T-helper 2 cell treated with Interferon-gamma antibody and Interleukin-4, amounts not matched to agents 5 μg/mL and 100 μg/mL, for 36 hours (primary cell): ENCODE data around the gene EMP3.
A peak's percentile ranks its signal among the peaks of the same experiment; 100 is the strongest.

Source experiments
- DNase-seq: peaks from one replicate; pipeline ENCODE4 v3.0.0; 2021; ENCODE audit warnings: low spot score
- H3K27ac Mint-ChIP-seq: one replicate; pipeline ENCODE4 v1.8.0; 2021; ENCODE audit warnings: mild to moderate bottlenecking, mixed read lengths
- H3K27me3 Mint-ChIP-seq: one replicate; pipeline ENCODE4 v1.8.0; 2021; ENCODE audit warnings: low read depth, mixed read lengths
- H3K36me3 Mint-ChIP-seq: one replicate; pipeline ENCODE4 v1.8.0; 2021; ENCODE audit warnings: low read depth, mixed read lengths
- H3K4me1 Mint-ChIP-seq: one replicate; pipeline ENCODE4 v1.8.0; 2021; ENCODE audit warnings: low read depth, mixed read lengths
- H3K4me3 Mint-ChIP-seq: one replicate; pipeline ENCODE4 v1.8.0; 2022; ENCODE audit warnings: mild to moderate bottlenecking, moderate library complexity, mixed read lengths
- H3K9me3 Mint-ChIP-seq: one replicate; pipeline ENCODE4 v1.8.0; 2021; ENCODE audit warnings: mixed read lengths

Gene EMP3

DNA sequence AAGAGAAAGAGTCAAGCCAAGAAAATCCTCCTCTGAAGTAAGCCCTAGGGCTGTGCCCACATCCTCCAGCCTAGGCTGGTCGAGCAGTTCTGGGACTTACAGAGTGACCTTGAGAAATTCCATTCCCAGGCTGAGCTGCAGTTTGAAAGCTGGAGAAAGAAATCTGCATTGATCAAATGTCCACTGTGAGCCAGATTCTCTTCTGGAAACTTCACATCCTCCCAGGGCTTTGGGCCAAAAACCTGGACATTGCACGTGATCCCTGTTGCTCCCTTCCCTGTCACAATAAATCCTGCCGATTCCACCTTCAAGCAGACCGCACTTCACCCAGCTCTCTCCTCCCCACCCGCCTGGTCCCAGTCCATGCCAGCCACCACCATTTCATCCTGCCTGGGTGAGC lies 22.7 kb downstream of the EMP3 start:
- H3K4me1 Mint-ChIP-seq, result peaks cover 2% of the 10 kb centered on the region
- DNase-seq, result no peak
- H3K27me3 Mint-ChIP-seq, result no peaks in the 10 kb centered on the region
- H3K4me3 Mint-ChIP-seq, result no peak overlapping the region
- H3K9me3 Mint-ChIP-seq, result no peaks in the 10 kb centered on the region
- peaks cover 3% of the 10 kb centered on the region for H3K36me3 Mint-ChIP-seq
- H3K27ac Mint-ChIP-seq, result no peak overlapping the region

DNA sequence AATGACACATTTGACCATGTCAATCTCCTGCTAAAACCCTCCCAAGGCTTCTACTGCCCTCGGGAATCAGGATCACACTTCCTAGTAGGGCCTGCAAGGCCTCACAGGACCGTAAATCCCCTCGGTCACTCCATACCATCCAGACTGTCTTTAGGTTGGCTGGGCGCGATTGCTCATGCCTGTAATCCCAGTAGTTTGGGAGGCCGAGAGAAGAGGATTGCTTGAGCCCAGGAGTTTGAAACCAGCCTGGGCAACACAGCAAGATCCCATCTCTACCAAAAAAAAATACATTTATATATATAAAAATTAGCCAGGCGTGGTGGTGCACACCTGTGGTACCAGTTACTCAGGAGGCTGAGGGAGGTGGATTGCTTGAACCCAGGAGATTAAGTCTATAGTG lies 23.4 kb downstream of the EMP3 start:
- DNase-seq, result no peak
- H3K36me3 Mint-ChIP-seq, result peaks cover 3% of the 10 kb centered on the region
- no peak overlapping the region for H3K27ac Mint-ChIP-seq
- H3K9me3 Mint-ChIP-seq, result no peaks in the 10 kb centered on the region
- no peak overlapping the region for H3K4me3 Mint-ChIP-seq
- H3K4me1 Mint-ChIP-seq, result peaks cover 4% of the 10 kb centered on the region
- H3K27me3 Mint-ChIP-seq, result no peaks in the 10 kb centered on the region

DNA sequence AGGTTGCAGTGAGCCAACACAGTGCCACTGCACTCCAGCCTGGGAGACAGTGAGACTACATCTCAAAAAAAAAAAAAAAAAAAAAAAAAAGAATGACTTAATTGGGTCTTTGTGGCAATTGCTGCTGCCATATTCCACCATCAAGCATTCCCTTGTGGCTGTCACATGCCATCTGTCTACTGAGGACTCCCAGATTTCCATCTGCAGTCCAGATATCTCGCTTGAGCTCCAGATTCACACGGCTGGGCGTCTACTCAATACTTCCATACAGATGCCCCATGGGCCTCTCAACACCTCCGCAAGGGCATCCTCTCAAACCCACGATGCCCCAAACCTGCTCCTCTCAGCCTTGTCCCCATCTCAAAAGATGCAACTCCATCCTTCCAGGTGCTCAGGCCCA lies 25.5 kb downstream of the EMP3 start:
- no peaks in the 10 kb centered on the region for H3K27me3 Mint-ChIP-seq
- H3K4me3 Mint-ChIP-seq, result no peak overlapping the region

DNA sequence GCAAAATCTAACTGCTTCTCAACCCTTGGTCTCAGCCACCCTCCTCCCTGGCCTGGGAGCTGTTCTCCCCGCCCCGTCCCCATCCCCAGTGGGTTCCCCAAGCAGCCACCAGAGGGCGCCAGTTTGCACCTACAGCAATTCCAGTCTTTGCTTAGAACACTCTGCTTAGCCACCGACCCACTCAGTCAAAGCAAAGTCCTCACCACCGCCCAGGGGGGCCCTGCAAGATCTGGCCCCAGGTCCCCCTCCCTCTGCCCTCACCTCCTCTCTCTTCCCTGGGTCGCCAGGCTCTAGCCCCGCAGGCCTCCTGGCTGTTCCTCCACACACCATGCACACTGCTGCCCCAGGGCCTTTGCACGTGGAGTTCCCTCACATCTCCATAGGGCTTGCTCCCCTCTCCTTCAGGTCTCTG lies 26.0 kb downstream of the EMP3 start:
- Mint-ChIP-seq H3K36me3 (peaks cover 3% of the 10 kb centered on the region), H3K9me3 (no peaks in the 10 kb centered on the region), H3K27ac (no peak overlapping the region), H3K27me3 (no peaks in the 10 kb centered on the region), H3K4me1 (peaks cover 4% of the 10 kb centered on the region), H3K4me3 (no peak overlapping the region)
- DNase-seq, result peak; percentile 63

More for the DNA sequence above, 25.5 kb downstream of the EMP3 start:
- DNase-seq, result no peak
- Mint-ChIP-seq H3K9me3 (no peaks in the 10 kb centered on the region), H3K4me1 (peaks cover 4% of the 10 kb centered on the region), H3K36me3 (peaks cover 3% of the 10 kb centered on the region), H3K27ac (no peak overlapping the region)

DNA sequence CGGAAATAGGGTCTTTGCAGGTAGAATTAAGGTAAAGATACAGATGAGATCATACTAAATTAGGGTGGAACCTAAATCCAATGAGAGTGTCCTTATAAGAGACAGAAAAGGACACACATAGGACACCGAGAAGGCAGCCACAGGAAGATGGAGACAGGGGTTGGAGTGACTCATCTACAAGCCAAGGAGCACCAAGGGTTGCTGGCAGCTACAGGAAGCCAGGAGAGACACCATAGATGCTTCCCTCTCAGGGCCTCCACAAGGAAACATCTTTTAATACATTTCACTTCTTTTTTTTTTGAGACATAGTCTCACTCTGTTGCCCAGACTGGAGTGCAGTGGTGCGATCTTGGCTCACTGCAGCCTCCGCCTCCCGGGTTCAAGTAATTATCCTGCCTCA lies 28.3 kb downstream of the EMP3 start:
- Mint-ChIP-seq H3K27ac (no peak overlapping the region), H3K4me3 (no peak overlapping the region), H3K9me3 (no peaks in the 10 kb centered on the region), H3K36me3 (peaks cover 2% of the 10 kb centered on the region), H3K4me1 (peaks cover 4% of the 10 kb centered on the region), H3K27me3 (no peaks in the 10 kb centered on the region)
- DNase-seq, result no peak

DNA sequence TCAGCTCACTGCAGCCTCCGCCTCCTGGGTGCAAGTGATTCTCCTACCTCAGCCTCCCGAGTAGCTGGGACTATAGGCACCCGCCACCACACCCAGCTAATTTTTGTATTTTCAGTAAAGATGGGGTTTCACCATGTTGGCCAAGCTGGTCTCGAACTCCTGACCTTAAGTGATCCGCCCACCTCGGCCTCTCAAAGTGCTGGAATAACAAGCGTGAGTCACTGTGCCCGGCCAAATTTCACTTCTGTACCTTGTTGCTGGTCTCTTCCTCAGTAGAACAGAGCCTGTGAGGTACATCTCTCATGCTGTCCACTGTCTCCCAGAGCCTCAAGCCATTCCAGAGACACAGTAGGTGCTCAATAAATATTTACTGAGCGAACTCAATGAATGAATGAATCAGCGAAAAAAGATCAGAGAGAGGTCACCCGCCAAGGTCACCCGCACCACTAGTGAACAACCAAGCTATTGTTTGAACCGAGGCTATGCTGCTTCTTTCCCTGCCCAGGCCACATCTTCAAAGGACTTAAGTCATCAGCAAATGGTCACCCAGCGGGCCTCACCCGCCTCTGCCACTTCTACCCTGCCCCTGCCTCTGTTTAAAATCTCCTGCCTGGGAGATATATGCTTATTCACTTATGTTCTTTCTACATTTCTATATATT lies 29.1 kb downstream of the EMP3 start:
- Mint-ChIP-seq H3K36me3 (peaks cover 2% of the 10 kb centered on the region), H3K4me3 (no peak overlapping the region), H3K27ac (no peak overlapping the region), H3K9me3 (no peaks in the 10 kb centered on the region), H3K27me3 (no peaks in the 10 kb centered on the region), H3K4me1 (peaks cover 4% of the 10 kb centered on the region)
- no peak for DNase-seq

DNA sequence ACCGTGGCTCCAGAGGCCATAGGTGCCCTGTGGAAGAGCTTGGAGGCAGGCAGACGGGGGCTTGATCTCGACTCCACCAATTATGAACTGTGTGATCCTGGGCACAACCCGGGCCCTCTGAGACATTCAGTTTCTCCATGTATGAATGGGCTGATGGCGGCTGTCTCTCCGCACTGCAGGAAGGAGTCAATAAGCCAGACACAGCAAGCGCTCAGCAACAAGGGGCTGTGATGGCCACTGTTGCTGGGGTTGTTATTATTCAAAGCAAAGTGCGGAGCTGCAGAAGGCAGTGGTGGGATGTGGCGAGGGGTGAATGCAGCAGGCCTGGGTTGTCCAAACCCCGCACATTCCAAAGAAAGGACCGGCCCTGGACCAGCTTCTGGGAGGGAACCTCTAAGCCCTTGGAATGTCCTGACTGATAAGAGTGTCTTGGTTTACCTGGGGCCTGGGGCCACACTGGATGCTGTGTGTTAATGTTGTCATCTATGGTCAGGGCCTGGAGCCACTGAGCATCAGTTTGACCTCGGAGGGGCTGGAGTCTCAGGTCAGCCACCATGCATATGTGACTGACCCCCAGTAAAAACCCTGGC lies 30.1 kb downstream of the EMP3 start:
- Mint-ChIP-seq H3K27ac (no peak overlapping the region), H3K4me3 (no peak overlapping the region), H3K4me1 (peaks cover 4% of the 10 kb centered on the region), H3K9me3 (no peaks in the 10 kb centered on the region), H3K27me3 (no peaks in the 10 kb centered on the region), H3K36me3 (peaks cover 2% of the 10 kb centered on the region)
- DNase-seq, result no peak

DNA sequence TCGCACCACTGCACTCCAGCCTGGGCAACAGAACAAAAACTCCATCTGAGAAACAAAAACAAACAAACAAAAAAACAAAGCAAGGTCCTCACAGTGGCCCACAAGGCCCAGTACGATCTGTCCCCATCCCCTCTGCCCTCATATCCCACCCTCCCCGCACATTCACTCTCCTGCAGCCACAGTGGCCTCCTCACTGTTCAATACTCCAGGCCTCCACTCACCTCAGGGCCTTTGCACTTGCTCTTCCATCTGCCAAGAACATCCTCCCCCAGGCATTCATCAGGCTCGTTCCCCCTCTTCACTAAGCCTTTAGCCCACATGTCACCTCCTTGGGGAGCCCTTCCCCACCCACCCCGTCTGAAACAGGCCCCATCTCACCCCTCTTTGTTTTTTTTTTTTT lies 33.8 kb downstream of the EMP3 start:
- Mint-ChIP-seq H3K9me3 (no peaks in the 10 kb centered on the region), H3K4me1 (peaks cover 14% of the 10 kb centered on the region), H3K27me3 (peaks cover 4% of the 10 kb centered on the region), H3K4me3 (no peak overlapping the region), H3K27ac (no peak overlapping the region), H3K36me3 (peaks cover 5% of the 10 kb centered on the region)
- no peak for DNase-seq

DNA sequence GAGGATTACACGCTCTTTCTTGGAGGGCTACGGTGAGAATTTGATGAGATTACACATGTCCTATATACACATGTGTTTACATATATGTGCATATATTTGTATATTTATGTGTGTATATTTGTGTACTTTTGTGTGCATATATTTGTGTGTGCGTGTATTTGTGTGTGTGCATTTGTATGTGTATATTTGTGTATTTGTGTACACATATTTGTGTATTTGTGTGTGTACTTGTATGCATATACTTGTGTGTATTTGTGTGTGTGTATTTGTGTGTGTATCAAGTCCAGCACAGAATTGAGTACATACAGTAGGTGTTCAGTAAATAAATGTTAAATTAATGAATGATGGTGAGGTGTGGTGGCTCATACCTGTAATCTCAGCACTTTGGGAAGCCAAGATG lies 36.6 kb downstream of the EMP3 start:
- Mint-ChIP-seq H3K9me3 (no peaks in the 10 kb centered on the region), H3K27me3 (peaks cover 4% of the 10 kb centered on the region), H3K36me3 (peaks cover 5% of the 10 kb centered on the region), H3K27ac (no peak overlapping the region), H3K4me3 (no peak overlapping the region), H3K4me1 (peaks cover 21% of the 10 kb centered on the region)
- DNase-seq, result no peak

DNA sequence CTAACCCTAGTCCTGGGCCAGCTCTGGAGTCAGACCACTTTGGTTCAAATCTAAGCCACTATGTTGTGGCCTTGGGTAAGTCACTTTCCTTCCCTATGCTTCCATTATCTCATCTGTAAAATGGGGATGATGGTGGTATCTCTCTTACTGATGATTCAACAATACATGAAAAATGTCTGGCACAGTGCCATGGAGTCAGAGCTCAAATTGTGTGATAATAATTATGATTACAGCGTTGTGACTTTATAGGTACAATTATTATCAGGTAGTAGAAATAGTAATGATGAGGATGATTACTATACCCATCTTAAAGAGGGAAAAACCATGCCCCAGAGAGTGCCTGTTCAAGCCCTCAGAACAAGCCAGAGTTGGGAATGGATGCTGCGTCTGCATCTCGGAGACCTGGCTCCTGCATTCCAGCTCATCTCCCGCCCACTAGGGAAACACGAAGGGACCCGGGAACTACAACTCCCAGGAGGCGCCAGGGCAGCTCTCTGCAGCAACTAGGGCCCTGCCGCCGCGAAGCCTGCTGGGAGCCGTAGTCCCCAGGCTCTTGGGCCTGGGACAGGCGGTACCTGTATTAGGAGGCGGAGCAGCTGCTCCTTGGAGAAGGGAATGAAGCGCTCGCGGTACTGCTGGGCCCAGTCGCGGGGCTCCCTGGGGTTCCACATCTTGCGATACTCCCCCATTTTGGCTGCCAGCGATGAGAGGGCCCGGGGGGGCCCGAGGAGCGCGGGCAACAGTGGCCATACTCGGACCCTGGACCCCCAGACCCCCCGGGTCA lies 37.6 kb downstream of the EMP3 start:
- H3K27ac Mint-ChIP-seq, result peak overlapping the region; percentile 94
- H3K4me1 Mint-ChIP-seq, result peaks cover 21% of the 10 kb centered on the region
- H3K27me3 Mint-ChIP-seq, result peaks cover 4% of the 10 kb centered on the region
- no peaks in the 10 kb centered on the region for H3K9me3 Mint-ChIP-seq
- peak overlapping the region; percentile 85 for H3K4me3 Mint-ChIP-seq
- peak; percentile 90 for DNase-seq
- H3K36me3 Mint-ChIP-seq, result peaks cover 5% of the 10 kb centered on the region

DNA sequence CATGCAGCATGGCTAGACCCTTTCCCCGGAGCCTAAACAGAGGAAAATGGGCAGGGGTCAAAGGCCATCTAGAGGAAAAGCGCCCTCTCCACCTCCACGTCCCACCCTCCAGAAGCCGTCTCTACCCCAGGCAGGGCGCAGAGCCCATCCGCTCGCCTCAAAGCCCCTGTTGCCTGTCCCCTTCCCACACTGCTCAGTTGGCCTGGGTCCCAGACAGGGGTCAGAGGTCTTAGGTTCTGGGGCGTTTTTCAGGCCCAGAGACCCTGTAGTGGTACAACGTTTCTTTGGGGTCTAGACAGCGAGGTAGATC lies 38.1 kb downstream of the EMP3 start:
- Mint-ChIP-seq H3K4me1 (peaks cover 21% of the 10 kb centered on the region), H3K4me3 (peak overlapping the region; percentile 85), H3K27me3 (peaks cover 4% of the 10 kb centered on the region), H3K27ac (peak overlapping the region; percentile 94), H3K36me3 (peaks cover 5% of the 10 kb centered on the region), H3K9me3 (no peaks in the 10 kb centered on the region)
- no peak for DNase-seq

DNA sequence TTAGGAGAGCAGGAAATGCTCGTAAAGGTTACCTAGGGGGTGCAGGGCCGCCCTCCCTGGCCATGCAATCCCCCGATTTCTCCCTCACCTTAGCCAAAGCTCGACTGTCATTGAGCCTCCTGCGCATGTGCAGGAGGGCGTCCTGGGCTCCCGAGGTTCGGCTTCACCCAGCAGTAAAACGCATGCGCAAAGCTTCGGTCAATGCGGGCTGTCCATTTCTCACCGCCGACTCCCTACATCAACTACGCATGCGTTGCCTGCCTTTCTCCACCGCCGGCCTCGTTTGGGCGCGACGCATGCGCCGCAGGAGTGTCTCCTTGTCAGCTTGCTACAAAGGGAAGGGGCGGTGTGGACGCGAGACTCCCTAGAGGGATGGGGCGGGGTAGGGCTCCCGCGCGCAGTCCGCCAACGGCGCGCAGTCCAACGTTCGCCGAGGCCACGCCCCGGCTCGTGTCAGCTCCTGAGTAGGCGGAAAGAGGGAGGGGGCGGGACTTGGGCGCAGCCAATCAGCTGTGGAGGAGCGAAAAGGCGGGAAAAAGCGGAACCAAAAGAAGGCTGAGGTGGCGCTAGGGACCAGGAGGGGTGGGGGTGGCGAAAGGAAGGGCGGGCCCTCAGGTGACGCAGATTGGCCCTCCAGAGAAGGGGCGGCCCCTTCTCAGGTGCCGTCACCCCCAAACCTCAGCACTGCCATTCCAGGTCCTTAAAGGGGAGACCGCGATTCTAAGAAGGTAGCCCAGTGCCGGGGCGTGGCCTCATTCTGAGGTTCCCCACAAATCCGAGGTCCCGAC lies 38.7 kb downstream of the EMP3 start, which contains the start of the genes SYNGR4 and TMEM143:
Gene SYNGR4, plus strand, starts transcription at position 558 of the 788 bp plus-strand sequence. CDS start 1,476 bp downstream, outside the sequence.
Gene TMEM143, minus strand, starts transcription at position 131 of the 788 bp plus-strand sequence. Its CDS starts 20 bp downstream, at position 111.
- H3K9me3 Mint-ChIP-seq, result no peaks in the 10 kb centered on the region
- peak within 1 kb of the TSS; percentile 85 for H3K4me3 Mint-ChIP-seq
- H3K36me3 Mint-ChIP-seq, result peaks cover 3% of the 10 kb centered on the region
- peak within 1 kb of the TSS; percentile 94 for H3K27ac Mint-ChIP-seq
- peak; percentile 99 for DNase-seq
- H3K27me3 Mint-ChIP-seq, result peaks cover 4% of the 10 kb centered on the region
- H3K4me1 Mint-ChIP-seq, result peaks cover 21% of the 10 kb centered on the region

DNA sequence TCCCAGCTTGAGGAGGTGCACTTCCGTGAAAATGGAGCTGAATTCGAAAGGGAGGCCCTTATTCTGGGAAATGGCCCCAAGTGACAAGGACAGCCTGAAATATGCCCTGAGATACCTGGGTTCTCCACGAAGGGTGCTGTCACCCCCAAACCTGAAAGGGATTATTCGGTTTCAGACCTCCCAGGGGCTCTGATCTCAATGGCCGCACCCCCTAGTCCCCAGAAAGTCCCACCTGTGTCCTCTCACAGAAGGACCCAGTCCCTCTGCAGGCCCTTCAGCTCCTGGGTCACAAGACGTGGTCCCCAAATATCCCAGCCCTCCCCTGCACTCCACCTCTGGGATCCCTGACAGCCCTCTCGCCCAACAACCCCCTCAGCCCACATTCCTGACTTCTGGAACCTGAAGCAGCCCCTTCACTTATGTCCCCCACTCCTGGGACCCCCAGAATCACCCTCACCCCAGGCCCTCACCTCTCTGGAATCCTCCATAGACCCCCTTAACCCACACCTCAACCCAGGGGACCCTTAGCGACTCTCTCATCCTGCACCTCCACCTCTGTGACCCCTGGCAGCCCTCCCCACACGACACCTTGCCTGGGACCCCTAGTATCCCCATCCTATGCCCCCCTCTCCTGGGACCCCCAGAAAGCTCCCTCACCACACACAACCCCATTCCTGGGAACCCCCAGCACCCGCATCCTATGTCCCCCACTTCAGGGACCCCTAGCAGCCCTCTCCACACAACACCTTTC lies 39.4 kb downstream of the EMP3 start:
- H3K36me3 Mint-ChIP-seq, result peaks cover 3% of the 10 kb centered on the region
- peaks cover 4% of the 10 kb centered on the region for H3K27me3 Mint-ChIP-seq
- H3K9me3 Mint-ChIP-seq, result no peaks in the 10 kb centered on the region
- no peak for DNase-seq
- peaks cover 21% of the 10 kb centered on the region for H3K4me1 Mint-ChIP-seq
- peak overlapping the region; percentile 94 for H3K27ac Mint-ChIP-seq
- peak overlapping the region; percentile 85 for H3K4me3 Mint-ChIP-seq
